Coronary artery (tissue), 2 donors: ENCODE data around the gene VEGFB.

ENCODE experiments used
- DNase-seq: peaks from one replicate; pipeline ENCODE4 v3.0.0-alpha.2; 2017; ENCODE audit warnings: low spot score
- H3K27ac ChIP-seq, 2 donors: fragments of 200-600 bp; sonication (generic); one replicate each; pipeline ENCODE4 v1.5.1; 2016 to 2019
- H3K4me3 ChIP-seq: fragments of 200-600 bp; sonication (generic); 2 replicates; pipeline ENCODE4 v1.5.1; 2016; ENCODE audit warnings: mild to moderate bottlenecking, moderate library complexity
- TF ChIP-seq, protein P1 (sequence below): fragments of 200-600 bp; sonication (generic); IDR thresholded peaks from one replicate; pipeline ENCODE4 v1.5.1; 2019; ENCODE audit warnings: antibody characterized with exemption

The VEGFB gene

DNA sequence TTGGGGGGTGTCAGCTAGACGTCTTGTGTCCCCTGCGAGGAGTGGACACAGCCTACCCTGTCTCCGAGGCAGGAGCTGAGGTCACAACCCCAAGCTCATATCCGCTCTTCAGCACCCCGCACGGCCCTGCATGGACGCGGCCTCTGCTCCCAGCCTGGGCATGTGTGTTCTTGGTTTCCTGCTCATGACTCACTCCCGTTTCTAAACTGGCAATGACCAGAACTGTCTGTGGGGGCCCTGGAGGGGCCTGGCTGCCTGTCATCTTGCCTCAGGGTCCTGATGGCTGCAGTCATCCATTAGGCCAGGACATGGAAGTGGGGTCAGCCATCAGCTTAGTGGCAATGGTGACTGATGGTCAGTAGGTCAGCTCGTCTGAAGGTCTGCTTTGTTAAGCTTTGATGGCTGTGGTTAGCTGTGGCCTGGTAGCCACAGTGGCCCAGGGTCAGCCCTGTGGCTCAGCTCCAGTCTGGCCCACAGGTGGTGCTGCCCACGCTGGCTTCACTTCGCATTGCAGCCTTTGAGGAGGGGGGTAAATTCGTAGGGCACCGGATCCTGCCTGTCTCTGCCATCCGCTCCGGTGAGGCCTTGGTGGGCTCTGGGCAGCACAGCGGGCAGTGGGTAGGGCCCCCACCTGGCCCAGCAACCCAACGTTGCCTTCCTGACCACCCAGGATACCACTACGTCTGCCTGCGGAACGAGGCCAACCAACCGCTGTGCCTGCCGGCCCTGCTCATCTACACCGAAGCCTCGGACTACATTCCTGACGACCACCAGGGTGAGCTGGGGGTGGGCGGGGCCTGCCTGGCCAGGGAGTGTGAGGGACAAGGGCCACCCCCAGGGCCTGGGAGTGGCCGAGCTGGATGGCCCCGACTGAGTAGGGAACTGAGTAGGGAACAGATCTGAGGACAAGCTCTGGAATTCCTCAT lies 28.9 kb downstream of the VEGFB start:
- Histone ChIP-seq H3K4me3 (no peak overlapping the region), H3K27ac (no peak overlapping the region)
- DNase-seq: no peak
- TF ChIP-seq, protein P1, sequence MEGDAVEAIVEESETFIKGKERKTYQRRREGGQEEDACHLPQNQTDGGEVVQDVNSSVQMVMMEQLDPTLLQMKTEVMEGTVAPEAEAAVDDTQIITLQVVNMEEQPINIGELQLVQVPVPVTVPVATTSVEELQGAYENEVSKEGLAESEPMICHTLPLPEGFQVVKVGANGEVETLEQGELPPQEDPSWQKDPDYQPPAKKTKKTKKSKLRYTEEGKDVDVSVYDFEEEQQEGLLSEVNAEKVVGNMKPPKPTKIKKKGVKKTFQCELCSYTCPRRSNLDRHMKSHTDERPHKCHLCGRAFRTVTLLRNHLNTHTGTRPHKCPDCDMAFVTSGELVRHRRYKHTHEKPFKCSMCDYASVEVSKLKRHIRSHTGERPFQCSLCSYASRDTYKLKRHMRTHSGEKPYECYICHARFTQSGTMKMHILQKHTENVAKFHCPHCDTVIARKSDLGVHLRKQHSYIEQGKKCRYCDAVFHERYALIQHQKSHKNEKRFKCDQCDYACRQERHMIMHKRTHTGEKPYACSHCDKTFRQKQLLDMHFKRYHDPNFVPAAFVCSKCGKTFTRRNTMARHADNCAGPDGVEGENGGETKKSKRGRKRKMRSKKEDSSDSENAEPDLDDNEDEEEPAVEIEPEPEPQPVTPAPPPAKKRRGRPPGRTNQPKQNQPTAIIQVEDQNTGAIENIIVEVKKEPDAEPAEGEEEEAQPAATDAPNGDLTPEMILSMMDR: no peak

DNA sequence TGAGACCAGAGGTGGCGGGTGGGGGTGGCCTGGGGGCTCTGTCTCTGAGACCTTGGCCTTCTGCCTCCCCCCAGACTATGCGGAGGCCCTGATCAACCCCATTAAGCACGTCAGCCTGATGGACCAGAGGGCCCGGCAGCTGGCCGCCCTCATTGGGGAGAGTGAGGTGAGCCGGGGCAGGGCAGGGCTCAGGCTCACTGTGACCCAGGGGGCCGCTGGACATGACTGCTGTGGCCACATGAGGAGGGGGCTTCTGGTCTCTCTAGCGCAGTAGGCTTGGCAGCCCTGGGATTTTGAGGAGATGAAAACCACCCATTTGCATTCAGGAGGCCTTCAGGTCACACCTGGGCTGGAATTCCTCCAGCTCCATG lies 29.5 kb downstream of the VEGFB start:
- no peak for DNase-seq
- Histone ChIP-seq H3K4me3 (no peak overlapping the region), H3K27ac (no peak overlapping the region)
- TF ChIP-seq, protein P1: no peak

DNA sequence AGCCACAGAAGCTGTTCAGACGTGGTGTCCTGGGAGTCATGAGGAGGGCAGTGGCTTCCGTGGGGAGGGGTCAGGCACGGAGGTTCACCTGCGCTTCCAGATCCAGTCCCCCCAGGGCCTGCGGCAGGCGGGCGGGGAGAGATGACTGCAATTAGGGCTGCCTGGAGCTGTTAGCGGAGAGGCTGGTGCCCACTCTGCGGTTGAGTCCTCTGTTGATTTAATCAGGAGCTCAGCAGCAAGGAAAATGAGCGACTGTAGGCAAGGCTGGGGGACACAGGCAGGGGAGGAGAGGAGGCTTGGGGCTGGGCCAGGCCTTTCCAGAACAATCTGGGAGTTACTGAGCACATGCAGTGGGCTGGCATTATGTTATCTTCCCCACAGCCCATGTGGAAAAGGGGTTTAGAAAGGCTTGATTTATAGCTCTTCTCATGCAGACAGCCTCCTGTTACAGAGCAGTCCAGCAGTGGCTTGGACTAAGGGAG lies 30.0 kb downstream of the VEGFB start:
- TF ChIP-seq, protein P1: no peak
- H3K4me3 ChIP-seq: no peak overlapping the region
- DNase-seq: no peak
- no peak overlapping the region for H3K27ac ChIP-seq

DNA sequence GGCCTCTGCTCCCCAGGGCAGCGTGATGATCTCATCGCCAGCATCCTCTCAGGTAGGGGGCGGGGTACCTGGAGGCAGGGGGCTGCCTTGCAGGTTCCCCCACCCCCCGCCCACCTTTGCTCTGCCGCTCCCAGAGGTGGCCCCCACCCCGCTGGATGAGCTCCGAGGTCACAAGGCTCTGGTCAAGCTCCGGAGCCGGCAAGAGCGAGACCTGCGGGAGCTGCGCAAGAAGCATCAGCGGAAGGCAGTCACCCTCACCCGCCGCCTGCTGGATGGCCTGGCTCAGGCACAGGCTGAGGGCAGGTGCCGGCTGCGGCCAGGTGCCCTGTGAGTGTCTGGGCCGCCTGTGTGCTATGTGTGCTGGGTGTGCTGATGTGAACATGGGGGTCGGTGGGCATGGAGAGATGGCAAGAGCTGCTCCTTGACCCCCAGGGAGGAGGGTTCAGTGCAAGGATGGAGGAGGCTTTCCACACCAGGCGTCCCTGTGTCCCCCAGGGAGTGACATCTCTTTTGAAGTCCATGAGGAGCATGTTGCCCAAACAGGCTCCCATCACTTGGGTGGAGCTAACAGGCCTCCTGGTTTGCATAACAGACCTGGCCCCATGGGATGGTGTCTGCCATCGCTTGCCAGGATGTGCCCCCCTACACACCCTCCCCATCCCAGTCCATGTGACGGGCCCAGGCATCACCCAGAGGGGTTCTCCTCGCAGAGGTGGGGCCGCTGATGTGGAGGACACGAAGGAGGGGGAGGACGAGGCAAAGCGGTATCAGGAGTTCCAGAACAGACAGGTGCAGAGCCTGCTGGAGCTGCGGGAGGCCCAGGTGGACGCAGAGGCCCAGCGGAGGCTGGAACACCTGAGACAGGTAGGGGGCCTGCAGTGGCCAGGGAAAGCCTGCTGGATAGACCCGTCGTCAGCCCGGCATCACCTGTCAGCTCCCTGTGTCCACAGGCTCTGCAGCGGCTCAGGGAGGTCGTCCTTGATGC lies 31.1 kb downstream of the VEGFB start:
- TF ChIP-seq, protein P1: no peak
- no peak overlapping the region for H3K27ac ChIP-seq
- H3K4me3 ChIP-seq: no peak overlapping the region
- DNase-seq: no peak

DNA sequence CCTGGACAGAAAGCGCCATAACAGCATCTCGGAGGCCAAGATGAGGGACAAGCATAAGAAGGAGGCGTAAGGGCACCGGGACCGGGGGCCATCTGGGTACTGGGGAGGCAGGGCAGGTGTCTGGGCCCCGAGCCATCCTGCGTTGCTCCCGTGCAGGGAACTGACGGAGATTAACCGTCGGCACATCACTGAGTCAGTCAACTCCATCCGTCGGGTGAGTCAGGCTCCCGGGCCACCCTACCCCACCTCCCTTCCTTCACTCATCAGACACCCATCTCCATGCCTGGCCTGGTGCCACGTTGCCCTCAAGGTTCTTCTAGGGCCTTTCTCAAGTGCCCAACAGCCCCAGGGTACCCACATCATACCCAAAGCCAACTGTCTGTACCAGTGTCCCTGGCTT lies 32.0 kb downstream of the VEGFB start:
- no peak for DNase-seq
- no peak overlapping the region for H3K4me3 ChIP-seq
- TF ChIP-seq, protein P1: no peak
- no peak overlapping the region for H3K27ac ChIP-seq

DNA sequence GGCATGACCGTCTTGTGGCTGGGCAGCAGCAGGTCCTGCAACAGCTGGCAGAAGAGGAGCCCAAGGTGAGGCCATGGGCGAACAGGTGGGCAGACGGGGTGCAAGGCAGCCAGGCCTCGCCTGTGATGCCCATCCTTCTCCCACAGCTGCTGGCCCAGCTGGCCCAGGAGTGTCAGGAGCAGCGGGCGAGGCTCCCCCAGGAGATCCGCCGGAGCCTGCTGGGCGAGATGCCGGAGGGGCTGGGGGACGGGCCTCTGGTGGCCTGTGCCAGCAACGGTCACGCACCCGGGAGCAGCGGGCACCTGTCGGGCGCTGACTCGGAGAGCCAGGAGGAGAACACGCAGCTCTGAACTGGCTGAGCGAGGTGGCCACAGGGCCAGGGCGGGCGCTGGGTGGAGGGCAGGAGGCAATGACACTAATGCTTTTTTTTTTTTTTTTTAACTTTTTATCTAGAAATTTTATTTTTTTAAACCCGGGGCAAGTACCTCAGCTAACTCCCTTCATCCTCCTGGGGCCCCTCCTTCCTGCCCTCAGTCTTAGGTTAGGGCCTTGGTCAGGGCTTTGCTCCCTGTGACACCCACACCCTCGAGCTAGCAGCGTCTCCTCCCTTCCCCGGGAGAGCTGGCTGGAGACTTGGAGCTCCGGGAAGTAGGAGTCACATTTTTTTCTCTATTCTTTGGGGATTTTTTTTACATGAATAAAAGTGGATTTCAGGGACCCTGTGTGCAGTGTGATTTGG lies 33.0 kb downstream of the VEGFB start:
- Histone ChIP-seq H3K27ac (peak overlapping the region; percentile 85 to 95), H3K4me3 (no peak overlapping the region)
- TF ChIP-seq, protein P1: no peak
- no peak for DNase-seq
